AG10803 (cell line): ENCODE data around the gene HPN.

Source experiments
- DNase-seq: peaks from one replicate; pipeline ENCODE4 v3.0.0; 2010; ENCODE audit warnings: low read depth
- H3K4me3 ChIP-seq: 2 replicates; pipeline ENCODE4 v1.5.1; 2011; ENCODE audit warnings: mild to moderate bottlenecking, low read length, control low read depth
- TF ChIP-seq, protein P1 (sequence below): conservative IDR thresholded peaks from 2 replicates; pipeline ENCODE4 v1.5.1; 2011; ENCODE audit warnings: mild to moderate bottlenecking, low read length, control low read depth, inconsistent platforms

The HPN gene

GRCh38 chr19:35075202-35076025 is 33.9 kb downstream of the HPN start:
- TF ChIP-seq, protein P1, sequence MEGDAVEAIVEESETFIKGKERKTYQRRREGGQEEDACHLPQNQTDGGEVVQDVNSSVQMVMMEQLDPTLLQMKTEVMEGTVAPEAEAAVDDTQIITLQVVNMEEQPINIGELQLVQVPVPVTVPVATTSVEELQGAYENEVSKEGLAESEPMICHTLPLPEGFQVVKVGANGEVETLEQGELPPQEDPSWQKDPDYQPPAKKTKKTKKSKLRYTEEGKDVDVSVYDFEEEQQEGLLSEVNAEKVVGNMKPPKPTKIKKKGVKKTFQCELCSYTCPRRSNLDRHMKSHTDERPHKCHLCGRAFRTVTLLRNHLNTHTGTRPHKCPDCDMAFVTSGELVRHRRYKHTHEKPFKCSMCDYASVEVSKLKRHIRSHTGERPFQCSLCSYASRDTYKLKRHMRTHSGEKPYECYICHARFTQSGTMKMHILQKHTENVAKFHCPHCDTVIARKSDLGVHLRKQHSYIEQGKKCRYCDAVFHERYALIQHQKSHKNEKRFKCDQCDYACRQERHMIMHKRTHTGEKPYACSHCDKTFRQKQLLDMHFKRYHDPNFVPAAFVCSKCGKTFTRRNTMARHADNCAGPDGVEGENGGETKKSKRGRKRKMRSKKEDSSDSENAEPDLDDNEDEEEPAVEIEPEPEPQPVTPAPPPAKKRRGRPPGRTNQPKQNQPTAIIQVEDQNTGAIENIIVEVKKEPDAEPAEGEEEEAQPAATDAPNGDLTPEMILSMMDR, result no peak

DNA sequence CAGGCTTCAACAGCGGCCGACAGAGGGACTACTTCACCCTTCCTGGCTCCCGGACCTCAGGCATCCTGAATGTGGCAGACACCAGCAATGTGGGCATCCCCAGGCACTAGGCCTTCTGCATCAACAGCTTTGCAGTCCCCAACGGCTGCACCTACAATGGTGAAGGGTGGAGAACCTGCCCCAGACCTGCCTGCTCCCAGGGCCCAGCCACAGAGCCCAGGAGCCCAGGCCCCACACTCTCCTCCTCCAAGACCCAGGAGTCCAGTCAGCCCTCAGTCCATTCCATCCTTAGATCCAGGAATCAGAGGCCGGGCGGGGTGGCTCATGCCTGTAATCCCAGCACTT is 34.5 kb downstream of the HPN start:
- no peak overlapping the region for H3K4me3 ChIP-seq
- TF ChIP-seq, protein P1, result no peak
- no peak for DNase-seq

More at GRCh38 chr19:35075202-35076025, 33.9 kb downstream of the HPN start:
- H3K4me3 ChIP-seq, result no peak overlapping the region
- DNase-seq, result no peak

DNA sequence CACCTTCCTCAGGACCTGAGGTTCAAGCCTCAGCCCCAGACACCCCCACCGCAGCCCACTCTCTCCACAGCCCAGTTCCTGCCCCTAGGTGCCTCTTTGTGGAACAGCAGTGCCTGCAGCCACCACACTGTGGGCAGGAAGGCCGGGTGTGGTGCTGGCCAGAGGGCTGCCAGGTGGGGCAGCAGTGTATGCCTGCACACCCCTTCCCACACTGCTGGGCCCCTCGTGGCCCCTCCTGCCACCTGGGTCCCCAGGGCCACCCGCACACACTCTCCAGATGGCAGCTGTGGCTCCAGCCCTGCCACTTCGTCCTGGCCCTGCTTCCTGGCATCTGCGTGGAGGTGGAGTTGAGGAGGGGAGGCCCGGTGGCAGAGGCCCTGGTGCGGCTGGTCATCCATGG is 35.1 kb downstream of the HPN start:
- DNase-seq, result no peak
- TF ChIP-seq, protein P1, result no peak
- no peak overlapping the region for H3K4me3 ChIP-seq

DNA sequence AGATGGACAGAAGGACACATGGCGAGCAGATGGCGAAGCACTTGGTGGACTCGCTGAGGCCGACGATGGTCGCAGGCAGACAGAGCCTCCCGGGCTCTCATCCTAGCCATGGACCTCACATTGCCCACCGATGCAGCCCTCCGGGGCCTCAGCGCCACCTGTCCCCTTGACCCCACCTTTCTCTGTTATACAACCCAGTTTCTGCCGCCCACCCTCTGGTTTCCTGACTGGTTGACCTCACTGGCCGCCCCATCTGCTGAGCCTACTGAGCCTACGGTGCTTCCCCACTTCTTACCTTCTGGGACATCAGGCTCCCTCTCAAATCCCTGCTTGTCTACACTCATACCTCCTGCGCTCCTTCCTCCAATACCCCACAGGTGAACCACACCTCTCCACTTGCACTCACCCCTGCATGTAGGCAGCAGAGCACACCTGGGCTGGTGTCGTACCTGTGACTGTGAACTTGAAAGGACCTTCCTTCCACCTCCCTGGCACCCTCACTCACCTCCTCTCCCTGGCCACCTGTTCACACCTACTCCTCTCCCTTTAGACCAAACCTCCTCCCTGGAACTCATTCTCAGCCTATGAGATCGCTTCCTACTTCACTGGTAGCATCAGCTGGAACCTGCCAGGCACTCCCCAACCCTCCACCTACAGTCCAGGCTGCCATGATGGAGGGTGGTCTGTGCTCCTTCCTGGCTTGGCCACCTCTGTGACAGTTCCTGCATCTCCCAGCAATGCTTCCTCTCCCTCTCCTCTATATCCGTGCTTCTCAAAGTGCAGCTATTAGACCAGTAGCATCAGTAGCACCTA is 36.1 kb downstream of the HPN start:
- TF ChIP-seq, protein P1, result no peak
- H3K4me3 ChIP-seq, result no peak overlapping the region
- no peak for DNase-seq

DNA sequence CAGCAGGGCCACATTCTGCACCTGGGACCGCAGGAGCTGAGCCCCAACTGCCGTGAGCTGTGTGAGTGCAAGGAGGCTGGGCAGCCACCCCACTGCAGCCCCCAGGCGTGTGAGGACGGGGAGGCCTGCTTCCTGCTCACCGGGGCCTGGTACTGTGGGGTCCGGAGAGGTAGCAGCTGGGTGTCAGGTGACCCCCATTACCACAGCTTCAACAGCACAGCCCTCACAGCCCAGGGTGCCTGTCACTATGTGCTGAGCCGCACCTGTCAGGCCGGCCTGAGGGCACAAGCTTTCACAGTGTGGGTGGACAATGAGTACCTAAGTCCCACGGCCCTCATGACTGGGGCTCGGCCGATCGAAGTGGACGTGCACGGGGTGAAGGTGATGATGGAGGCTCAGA is 38.3 kb downstream of the HPN start:
- DNase-seq, result no peak
- no peak overlapping the region for H3K4me3 ChIP-seq
- TF ChIP-seq, protein P1, result no peak

GRCh38 chr19:35080613-35081170 is 39.2 kb downstream of the HPN start:
- DNase-seq, result no peak
- no peak overlapping the region for H3K4me3 ChIP-seq
- TF ChIP-seq, protein P1, result no peak
